Pons (tissue), 1 donor: ENCODE results near the gene NUP88.

ENCODE experiments used
- DNase-seq: peaks from one replicate; pipeline ENCODE4 v3.0.0-alpha.2; 2016; ENCODE audit warnings: low spot score

The NUP88 gene

GRCh38 chr17:5419959-5420653, 644 bp upstream of the NUP88 start, which contains the start of gene RPAIN:
RPAIN (plus strand) TSS chr17:5420182; CDS start chr17:5420211, 29 bp downstream.
- no peak for DNase-seq

- peak; percentile 41 for DNase-seq
Measured at GRCh38 chr17:5418858-5419355, 555 bp downstream of the NUP88 start.

DNA sequence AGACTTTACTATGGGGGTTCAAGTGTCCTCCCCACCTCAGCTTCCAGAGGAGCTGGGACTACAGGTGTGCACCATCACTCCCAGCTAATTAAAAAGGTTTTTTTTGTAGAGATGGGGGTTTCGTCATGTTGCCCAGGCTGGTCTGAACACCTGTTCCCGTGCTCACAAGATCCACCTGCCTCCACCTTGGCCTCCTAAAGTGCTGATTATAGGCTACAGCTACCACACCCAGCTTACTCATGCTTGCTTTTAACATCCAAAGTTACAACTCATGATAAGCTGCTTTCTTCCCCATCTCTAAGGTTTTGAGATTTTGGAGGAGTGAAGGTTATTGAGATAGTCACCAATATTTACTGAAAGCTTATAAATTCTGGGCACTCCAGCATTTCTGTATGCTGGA, 2.6 kb downstream of the NUP88 start:
- DNase-seq = no peak

GRCh38 chr17:5413682-5414081, 5.8 kb downstream of the NUP88 start:
- DNase-seq = no peak

DNA sequence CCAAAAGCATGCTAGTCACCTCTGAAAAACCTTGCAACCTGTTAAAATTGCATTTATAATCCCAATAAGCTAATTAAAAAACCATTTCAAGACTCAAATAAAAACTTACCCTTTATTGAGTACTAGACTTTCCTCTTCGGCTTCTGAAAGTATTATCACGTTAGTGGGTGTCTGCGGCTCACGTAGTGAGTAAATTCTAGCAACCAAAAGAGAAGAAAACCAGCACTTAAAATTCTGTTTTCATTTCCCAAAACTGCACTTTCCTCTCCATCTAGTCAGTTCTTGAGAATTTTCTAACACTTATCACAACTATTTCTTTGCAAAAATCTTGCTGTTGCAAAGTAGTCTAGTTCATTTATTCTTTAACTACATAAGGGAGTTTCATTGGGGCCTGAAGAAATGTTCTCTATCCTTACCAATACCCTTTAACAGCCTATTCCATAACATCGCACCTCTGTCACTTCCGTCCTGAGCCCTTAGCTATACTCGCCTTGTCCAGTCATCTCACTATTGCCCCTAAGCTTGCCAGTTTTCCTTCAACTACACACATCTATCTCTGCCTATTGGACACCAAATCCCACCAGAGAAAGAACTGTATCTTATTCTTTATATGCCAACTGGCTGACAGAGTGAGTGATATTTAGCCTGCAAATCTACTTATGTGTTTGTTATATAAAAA, 8.7 kb downstream of the NUP88 start:
- no peak for DNase-seq

GRCh38 chr17:5408186-5408585, 11.3 kb downstream of the NUP88 start:
- DNase-seq = no peak

DNA sequence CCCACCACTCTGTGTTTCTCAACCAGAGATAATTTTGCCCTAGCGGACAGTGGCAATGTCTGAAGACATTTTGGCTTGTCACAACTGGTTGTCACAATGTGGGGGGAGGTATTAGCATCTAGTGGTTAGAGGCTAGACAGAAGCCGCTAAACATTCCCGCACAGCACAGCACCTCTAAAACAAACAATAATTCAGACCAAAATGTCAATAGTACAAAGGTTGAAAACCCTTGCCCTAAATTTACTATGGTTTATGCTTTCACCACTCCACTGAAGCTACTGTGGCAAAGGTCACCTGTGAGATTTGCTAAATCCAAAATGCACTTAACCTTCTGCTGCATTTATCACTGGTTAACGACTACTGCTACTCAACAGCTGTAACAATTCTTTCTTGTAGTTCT, 14.1 kb downstream of the NUP88 start:
- DNase-seq = no peak

DNA sequence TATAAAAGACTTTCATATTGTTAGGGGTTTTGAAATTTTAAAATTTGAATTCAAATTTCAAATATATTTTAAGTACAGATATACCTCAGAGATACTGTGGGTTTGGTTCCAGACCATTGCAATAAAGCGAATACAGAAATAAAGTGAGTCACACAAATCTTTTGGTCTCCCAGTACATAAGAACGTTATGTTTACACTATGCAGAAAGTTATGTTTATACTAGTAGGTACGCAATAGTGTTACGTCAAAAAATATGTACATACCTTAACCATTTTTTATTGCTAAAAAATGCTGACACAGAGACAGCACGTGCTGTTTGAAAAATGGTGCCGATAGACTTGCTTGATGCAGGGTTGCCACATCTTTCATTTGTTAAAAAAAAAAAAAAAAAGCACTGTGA, 19.7 kb downstream of the NUP88 start:
- no peak for DNase-seq

GRCh38 chr17:5396612-5397011, 22.9 kb downstream of the NUP88 start:
- DNase-seq = no peak

DNA sequence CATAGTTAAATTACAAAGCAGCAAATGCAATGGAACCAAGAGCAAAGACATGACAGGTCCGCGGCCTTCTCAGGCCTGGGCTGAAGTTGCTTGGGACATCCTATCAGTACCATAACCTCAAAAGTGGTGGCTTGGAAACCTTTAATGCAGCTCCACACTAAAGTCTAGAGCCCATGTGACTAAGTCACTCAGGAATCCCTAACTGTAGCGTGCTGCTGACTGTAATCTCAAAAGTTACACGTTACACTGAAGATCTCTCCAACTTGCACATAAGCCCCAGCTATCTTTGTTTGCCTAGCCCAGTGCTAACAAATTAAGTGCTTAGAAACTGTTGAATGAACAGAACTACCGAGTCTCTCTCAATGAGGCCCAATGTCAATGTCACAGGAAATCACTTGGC, 27.8 kb downstream of the NUP88 start:
- no peak for DNase-seq

DNA sequence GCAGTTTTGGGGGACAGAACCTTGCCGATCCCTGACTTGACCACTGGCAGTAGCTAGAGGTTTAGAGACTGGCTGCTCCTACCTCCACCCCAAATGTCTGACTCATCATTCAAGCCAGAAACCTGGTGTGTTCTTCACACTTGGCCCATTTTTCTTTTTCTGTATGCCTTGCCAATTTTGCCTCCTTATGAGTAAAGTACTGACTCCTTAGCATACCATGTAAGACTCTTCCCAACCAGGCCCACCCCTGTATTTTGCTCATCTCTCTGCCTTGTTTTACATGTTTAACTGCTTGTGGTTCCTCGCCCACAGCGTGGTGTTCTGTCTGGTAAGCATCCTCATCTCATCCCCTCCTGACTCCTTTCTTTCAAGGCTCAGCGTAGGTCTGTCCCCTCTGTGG, 37.9 kb downstream of the NUP88 start:
- no peak for DNase-seq

DNA sequence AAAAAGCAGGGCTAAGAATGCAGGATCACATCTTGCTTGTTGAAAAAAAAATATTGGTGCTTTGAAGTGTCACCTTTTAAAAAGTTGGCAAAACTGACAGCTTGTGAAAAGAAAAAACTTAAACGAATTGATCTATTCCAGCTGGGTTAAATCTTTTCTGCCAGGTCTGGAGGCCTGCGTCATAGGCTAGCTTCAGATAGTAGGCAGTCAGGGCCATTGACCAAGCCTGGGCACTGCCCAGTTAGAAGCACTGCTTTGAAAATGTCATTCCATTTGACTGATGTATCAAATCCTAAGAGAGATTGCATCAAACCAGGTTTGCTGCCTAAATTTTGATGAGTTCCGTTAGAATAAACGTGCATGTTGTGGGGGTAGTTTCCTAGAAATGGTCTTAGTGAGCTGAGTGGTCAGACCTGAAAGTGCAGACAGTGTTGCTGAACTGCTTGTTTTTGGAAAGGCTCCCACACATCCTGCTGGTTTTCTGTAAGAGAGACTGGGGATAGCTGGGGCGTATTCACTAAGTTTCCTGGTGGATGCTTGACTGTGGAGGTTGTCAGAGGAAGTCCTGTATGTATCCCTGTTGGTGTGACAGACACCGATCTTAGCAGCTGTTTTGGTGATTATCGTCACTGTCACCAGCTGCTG, 38.8 kb downstream of the NUP88 start:
- no peak for DNase-seq

- no peak for DNase-seq
Measured at GRCh38 chr17:5379351-5380107, 39.9 kb downstream of the NUP88 start.

GRCh38 chr17:5378566-5379207, 40.8 kb downstream of the NUP88 start:
- no peak for DNase-seq

- DNase-seq = no peak
Measured at GRCh38 chr17:5373112-5373511, 46.4 kb downstream of the NUP88 start.

GRCh38 chr17:5370411-5370810, 49.1 kb downstream of the NUP88 start:
- no peak for DNase-seq

GRCh38 chr17:5365831-5366230, 53.6 kb downstream of the NUP88 start:
- no peak for DNase-seq

DNA sequence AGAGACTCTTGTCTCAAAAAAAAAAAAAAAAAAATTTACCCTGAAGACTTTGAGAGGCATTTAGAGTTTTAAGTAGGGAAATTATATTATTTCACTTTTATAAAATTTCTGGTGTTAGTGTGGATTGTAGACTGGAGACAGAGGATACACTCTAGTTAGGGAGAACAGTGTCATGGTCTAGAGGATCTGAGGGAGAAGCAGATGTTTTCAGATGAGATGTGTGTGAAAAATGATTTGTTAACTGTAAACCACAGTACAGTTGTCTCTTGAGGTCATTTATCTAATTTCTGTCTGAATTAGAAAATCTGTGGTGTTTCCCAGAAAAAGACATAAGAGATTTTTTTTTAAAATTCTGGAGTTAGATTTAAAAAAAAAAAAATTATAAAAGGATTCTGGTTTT, 54.8 kb downstream of the NUP88 start:
- no peak for DNase-seq

DNA sequence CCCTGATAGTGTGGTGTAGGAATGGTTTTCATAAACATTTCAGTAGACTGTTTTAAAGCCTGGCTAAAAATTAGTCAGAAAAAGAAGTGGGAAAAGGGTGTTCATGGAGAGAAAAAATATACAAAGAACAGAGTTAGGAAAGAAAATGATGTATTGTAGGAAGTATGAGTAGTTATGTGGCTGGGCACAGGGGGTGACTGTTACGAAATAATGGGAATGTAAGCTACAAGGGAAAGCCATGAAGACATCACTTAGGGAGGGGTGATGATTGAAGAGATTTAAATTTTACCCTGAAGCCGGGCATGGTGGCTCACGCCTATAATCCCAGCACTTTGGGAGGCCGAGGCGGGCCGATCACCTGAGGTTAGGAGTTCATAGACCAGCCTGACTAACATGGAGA, 55.3 kb downstream of the NUP88 start:
- no peak for DNase-seq

- DNase-seq = no peak
Measured at GRCh38 chr17:5362162-5362811, 57.2 kb downstream of the NUP88 start.

DNA sequence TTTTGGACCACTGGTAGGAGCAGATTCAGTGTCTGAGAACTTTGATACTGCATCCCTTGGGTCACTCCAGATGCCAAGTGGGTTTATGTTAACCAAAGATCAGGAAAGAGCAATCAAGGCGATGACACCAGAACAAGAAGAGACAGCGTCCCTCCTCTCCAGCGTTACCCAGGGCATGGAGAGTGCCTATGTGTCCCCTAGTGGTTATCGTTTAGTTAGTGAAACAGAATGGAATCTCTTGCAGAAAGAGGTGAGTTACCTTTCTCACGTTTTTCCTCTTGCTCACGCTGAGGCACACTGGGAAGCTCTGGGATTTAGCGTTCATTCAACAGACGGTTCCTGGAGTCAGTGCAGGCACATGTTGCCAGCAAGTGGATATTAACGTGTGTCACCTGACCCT, 58.0 kb downstream of the NUP88 start:
- no peak for DNase-seq
